Measurements from ENCODE around the gene SREBF2.

The SREBF2 gene

DNA sequence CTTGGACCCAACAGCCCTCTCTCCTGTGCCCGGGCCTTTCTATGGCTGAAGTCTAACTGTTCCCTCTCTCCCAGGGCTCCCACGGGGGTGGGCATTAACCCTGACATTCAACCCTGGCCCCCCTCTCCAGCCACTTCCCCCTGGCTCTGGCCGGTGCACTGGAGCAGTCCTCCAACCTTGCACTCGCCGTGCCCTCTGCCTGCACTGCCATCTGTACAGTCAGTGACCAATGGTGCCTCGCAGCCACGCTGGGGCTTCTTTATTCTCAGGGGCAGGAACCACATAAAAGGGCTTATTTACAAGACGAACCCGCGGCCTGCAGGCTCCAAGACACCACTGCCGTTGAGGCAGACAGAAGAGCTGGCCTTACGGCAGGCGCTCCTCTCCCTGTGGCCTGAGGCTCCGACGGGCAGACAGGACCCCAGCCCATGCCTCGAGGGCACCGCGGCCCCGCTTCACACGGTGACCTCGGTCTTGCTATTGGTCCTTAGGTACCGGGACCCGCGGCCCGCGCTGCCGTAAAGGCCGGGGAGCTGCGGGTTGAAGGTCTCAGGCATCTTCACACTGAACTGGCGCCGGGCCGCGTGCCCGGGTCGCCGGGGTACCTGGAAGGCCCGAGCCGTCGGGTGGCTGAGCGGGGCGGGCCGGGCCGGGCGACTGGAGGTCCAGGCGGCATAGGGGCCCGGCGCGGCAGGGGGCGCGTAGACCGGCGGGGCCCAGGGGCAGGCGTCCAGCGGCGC is 76.6 kb downstream of the SREBF2 start:
- no peak for DNase-seq

DNA sequence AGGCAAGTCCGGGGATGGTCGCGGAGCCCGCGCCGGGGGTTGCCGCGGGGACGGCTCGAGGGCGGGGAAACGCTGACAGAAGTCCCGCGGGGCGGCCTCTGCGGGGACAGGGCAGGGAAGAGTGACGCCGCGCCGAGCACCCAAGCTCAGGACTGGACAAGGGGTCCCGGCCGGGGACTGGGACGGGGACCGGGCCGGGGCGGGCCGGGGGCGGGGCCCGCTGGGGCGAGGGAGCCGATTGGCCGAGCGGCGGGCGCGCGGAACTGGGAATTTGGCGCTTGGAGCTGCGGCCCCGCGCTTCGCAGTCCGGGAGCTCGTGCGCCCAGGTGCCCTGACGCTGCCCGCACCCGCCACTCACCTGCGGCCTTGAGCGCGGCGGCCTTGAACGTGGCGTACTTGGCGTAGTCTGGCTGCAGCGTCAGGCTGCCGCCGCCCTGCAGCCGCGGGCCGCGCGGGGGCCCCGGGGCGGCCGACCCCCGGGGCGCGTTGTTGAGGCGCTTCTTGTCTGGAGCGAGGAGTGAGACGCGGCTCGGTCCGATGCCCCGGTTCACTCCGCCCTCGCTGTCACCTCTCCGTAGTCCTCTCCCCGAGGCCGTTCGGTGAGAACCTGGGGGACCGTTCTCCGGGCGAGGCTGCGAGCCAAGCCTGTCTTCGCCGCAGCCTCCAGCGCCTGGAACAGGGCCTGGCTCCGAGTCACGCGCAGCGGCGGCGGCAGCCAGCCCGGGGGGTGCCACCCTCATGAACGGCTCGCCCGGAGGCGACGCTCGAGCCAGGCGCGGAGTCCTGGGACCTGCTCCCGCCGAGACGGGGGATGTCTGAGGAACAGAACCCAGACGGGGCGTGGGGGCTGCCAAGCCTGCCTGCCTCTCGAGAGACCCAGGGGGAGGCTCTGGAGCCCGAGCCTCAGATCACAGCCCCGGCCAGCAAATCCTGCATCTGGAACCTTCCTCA is 77.4 kb downstream of the SREBF2 start:
- no peak for DNase-seq

DNA sequence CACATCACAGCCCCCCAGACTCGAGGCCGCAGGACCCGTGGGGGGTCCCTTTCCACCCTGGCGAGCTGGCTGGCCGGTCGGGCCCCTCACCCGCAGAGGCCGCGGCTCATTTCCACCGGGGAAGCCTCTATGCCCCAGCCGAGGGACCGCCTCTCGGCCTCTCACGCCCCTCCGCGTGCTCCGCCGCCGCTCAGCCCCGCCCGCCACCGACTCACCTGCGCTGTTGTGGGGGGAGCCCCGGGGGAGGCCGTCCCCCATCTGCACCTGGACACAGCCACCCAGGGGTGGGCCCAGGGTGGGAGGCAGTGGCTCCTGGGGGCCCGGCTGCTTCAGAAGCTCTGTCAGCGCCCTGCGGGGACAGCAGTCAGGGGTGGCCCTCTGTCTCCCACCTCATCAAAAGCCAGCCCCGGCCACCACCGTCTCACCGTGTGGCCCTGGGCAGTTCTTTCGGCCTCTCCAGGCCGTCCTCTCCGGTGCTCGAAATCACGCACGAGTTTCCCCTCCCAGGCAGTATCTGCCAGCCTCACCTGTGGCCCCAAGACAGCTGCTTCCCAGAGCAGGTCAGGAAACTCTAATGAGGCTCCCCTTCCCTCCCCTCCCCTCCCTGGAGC is 78.2 kb downstream of the SREBF2 start:
- no peak for DNase-seq

DNA sequence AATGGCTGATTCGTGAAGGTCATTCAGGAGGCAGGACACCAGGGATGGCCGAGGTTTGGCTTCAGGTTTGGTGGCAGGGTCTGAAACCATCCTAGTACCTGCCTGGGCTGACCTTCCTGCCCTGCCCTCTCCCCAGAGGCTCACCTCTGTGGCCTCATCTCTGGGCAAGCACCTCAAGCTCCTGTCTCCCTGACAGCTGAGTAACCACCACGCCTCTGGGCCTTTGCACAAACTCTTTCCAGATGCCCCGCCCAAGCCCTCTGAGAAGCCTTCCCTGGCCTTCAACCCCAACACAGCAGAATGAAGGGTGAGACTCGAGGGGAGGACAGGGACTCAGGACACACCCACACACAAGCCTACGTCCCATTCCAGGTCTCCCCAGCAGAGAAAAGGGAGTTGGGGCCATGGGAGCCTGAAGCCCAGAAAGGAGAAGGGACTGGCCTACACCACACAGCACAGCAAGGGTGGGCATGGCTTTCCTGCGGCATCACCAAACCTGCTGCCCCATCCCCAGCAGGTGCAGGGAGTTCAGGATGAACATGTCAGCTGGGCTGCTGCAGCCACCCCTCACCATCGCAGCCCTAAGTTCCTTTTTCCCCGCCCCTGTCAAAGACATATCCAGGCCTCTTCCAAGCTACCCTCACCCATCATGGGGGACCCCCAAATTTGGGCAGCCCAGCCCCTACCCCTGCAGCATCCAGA is 79.6 kb downstream of the SREBF2 start:
- no peak for DNase-seq

DNA sequence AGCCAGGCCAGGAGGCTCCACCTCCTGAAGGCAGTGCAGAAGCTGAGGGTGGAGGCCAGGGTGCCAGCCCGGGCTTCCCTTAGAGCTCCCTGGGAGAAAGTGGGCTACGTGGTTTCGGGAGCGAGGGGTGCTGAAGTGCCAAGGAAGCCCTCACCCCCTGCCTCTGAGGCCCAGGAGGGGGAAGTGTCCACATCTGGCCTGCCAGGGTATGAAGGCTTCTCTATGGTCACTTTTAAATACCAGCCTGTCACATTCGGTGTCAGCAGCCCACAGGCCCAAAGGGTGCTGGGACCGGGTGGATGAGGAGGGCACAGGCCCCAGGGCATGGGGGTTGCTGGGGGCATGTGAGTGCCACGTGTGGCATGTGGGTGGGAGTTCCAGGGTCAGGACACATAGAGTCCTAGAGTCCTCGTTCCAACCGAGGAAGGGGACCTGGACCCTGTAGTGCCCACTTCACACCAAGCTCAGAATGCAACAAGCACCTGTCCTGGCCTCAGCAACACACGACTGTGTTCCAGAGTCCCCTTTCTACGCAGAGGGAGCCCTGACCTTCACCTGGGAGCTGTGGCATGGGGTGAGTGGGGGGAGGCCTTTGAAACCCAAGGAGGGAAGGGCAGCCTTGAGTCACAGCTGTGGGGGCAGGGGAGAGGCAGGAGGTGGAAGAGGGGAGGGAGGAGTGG is 80.3 kb downstream of the SREBF2 start:
- DNase-seq: no peak

DNA sequence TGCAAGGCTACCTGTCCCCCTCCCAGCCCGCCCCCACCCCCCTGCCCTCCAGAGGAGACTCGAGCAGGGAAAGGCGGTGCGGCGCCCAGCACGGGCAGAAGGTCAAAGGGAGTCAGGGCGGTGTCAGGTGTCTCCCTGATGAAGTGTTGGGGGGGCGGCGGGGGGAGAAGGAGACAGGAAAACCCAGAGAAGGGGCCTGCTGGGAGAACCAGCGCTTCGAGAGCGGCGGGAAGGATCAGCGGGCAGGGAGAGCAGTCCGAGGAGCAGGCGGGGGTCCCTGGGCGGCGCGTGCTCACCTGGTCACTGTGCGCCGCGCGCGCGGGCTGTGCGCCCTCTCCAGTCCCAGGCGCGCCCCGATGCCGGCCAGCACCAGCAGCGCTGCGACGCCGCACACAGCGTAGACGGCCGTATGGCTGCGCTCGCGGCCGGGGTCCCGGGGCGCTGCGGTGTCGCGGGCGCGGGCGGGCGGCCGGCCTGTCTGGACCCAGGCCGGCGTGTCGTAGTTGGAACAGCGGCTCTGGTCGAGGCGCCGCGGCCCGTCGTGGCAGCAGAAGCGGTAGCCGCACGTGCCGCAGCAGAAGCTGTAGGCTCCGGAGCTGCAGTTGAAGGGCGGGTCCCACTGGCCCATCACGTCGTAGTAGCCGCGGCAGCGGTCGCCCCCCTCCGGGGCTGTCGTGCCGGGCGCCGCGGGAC is 81.1 kb downstream of the SREBF2 start:
- peak; percentile 70 for DNase-seq

DNA sequence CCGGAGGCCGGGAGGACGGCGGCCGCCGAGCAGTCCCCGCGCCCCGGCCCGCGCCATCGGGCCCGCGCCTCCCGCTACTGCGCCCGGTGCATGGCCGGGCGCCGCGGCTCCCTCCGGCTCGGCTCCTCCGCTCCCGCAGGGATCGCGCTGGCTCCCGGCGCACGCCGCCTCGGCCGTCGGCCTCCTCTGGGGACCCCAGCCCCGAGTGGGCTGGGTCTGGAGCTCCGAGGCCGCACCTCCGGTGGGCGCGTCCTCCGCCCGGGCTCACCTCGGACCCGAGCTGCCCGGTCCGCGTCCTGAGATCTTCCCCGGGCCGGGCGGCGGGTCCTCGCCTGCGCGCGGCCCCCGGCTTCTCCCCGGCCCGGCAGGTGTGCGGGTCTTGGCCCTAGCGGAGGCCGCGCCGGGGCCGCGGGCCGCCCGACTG is 81.7 kb downstream of the SREBF2 start:
- DNase-seq: peak; percentile 70

DNA sequence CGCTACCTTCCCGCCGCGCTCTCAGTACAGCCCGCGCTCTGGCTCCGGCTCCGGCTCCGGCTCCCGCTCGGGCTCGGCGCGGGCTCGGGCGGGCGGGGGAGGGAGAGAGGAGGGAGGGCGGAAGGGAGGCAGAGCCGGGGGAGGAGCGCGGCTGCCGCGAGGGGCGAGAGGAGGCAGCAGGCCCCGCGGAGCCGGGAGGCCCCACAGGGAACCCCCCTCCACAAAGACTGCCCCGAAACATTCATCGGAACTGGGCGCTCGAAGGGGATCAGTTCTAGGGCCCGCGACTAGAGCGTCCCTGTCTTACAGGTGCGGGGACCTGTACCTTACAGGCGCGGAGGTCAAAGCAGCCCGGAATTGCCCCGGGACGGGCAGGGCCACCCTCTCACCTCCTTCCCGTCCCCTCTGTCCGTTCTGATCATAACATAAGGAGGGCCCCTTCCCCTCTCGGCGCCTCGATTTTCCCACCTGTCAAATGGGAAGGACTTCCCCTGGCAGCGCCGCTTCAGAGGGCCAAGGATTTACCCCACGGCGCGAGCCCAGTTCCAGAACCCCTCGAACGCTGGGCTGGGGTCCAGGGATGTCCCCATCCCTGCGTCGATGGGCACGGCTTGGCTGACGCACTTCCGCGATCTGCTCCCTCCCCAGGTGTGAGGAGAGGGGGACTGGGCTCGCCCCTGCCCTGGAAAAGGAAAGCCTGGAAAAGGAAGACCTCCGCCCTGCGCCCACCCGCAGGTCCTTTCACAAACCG is 82.3 kb downstream of the SREBF2 start, which contains the start of gene SHISA8:
Gene SHISA8, minus strand, starts transcription at position 40 of the 751 bp plus-strand sequence. CDS start 407 bp downstream, outside the sequence.
- peak; percentile 78 for DNase-seq

DNA sequence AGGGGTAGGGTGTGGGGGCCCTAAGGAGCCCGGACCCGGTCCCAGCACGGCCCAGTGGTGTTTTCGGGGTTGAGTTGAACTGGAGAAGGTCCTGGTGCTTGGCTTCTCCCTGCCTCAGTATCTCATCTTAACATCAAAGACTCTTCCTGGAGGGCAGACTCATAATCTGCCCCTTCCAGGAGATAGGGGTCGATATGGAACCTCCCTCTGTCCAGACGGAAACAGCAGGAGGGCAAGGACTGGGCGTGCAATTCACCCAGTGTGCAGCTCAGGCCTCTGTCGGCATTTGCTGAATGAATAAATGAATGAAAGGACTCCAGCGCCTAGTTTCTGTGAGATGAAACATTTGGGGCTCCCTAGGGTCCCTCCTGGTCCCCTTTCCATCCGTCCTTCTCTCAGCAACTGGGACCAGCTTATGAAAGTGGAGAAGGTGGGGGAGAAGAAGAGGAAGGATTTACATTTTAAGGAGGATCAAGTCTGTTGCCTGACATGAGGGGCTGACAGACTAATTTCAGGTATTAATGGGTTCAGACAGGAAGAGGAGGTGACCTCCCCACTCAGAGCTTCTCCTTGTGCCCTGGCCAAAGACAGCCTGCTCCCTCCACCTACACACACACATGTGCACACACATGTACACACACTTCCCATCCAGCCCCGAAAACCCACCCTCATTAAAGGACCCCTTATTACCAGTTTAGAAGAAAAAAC is 83.0 kb downstream of the SREBF2 start:
- DNase-seq: no peak

DNA sequence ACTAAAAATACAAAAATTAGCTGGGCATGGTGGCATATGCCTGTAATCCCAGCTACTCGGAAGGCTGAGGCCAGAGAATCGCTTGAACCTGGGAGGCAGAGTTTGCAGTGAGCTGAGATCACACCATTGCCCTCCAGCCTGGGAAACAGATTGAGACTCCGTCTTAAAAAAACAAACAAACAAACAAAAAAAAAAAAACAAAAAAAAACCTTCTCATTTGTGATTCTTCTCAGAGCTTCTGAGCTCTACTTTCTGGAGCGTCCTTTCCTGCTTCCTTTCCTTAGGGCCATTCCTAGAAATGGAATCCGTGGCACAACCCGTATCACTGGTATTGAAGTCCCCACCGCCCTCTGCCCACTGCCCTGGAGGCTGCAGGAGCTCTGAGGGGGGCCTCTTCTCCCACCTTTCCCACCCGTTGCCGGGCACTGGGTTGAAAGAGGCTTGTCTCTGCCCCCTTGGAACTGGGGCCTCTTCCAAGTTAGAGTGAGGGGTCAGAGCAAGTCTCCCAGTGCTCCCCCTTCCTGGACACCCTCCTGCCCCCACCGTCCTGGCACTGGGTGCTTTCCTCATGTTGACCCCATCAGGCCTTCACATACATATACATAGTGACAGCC is 83.9 kb downstream of the SREBF2 start:
- DNase-seq: no peak

DNA sequence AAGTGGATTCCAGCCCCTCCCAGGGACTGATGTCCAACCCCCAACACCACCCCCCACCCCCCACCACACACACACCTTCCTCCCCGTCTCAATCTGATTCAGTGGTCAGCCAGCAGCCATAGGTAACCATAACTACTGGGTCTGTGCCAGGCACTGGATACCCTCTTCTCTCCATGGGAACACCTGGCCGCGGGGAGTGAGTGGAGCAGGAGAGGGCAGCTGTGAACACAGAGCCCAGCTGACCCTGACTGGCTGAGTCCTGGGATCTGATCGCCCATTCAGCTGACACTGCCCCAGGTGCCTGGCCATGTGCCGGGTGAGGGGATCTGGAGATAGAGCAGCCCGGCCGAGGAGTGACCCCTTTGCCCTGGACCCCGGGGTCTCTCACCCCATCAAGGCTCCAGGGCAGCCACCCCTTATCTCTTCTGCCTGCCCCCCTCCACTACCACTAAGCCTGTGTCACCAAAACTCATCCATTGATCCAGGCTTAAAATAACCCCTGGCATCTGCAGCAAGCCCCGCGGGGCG is 84.5 kb downstream of the SREBF2 start:
- DNase-seq: peak; percentile 79

DNA sequence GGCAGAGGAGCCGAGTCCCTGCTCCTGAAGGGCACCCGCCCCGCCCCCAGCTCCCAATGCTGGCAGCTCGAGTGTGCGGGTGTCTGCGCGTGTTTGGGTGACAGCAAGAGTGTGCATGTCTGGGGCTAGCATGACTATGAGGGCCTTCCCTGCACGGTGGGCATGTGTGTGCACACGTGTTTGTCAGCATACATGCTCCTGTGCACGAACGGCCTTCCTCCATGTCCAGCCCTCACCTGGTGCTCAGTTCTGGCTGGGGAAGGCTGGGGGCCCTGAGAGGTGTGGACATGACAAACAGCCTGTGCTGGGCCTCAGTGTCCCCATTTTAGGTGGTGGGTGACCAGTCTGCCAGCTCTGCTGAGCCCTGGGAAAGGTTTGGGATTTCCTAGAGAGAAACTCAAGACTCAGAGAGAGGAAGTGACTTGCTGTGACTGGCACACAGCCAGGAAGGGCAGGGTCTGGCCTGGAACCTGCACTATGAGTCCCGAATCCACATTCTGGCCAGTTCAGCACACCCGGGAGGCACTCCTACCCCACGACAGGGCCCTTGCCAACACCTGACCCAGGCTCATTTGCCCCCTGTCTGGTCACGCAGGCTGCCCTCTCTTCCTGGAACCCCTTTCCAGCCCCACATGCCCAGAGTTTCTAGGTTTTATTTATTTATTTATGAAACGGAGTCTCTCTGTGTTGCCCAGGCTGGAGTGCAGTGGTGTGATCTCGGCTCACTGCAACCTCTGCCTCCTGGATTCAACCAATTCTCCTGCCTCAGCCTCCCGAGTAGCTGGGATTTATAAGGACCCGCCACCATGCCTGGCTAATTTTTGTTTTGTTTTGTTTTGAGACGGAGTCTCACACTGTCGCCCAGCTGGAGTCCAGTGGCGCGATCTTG is 85.2 kb downstream of the SREBF2 start:
- peak; percentile 86 for DNase-seq

DNA sequence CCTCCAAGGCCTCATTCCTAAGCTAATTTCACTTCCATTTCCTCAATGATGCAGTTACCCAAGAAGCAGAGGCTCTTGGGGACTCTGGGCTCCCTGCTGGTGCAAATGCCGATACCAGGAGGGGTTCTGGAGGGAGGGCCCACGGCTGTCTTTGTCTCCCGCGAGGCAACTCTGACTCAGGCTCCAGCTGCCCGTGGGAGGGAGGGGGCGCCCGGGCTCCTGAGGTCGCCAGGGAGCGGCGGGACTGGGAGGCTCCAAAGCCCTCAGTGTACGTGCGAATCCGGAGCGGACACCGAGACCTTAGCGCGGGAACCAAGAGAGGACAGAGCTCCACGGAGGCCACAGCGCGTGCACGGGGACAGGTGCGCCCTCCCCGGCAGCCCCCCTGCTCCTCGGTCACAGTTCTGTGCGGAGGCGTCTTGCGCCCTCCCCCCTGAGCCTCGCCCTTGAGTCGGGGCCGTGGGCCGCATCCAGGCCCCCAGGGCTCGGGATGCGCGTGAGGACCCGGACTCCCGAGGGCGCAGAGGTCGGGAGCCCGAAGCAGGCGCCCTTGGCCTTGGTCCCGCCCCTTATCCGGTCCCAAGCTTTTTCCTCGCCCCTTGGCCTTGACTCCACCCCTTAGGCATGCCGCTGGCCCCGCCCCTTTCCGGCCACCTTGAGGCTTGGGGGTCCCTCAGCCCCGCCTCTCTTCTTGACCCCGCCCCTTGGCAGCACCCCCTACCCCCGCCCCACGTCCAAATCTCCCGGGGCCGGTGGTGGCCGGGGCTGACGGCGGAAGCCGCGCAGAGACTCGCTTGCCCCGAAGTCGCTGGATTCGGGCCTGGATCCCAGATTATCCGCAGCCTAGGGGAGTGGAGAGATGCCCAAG is 86.7 kb downstream of the SREBF2 start:
- DNase-seq: peak; percentile 34

DNA sequence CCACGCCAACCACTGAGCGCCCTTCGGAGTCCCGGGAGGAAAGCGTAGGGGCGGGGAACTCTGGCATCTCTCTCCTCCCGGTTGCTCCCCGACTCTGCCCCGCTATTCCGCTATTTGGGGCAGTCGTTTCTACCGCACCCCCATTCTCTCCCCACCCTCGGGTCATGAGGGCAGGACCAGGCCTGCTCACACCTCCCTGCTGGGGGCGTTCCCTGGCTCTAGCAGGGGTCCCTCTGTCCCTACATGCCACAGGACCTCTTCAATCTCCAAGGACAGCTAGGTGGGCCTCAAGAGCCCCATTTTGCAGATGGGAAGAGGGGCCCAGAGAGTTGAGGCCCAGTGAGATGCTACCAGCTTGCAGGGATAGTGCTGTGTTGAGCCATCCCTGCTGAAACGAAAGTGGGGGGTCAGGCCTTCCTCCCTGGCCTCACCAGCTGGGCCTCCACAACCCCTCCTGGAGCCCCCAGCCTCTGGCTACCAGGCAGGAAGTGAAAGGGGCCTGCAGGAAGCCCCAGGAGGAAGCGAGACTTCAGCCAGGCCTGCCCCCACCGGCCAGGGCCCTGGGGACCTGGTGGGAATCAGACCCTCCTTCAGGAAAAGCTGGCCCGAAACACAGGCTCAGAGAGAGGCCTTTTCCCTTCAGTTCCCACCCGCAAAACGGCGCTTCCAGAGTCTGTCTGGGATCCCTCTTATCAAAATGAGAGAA is 87.5 kb downstream of the SREBF2 start:
- DNase-seq: no peak

DNA sequence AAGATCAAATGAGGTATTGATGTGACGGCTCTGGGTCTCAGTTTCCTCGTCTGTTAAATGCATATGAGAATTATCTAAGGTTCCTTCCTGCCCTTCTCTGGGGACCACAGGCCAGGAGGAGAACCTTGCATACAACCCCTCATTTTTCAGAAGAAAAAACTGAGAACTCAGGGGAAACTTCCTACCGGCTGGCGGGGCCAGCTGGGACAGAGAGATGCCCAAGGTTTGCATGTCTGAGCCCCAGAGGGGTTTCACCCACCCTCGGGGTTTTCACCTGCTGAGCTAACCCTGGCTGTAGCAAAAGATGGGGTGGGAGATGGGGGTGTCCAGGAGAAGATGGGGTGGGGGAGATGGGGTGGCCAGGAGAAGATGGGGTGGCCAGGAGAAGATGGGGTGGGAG is 89.4 kb downstream of the SREBF2 start:
- no peak for DNase-seq

DNA sequence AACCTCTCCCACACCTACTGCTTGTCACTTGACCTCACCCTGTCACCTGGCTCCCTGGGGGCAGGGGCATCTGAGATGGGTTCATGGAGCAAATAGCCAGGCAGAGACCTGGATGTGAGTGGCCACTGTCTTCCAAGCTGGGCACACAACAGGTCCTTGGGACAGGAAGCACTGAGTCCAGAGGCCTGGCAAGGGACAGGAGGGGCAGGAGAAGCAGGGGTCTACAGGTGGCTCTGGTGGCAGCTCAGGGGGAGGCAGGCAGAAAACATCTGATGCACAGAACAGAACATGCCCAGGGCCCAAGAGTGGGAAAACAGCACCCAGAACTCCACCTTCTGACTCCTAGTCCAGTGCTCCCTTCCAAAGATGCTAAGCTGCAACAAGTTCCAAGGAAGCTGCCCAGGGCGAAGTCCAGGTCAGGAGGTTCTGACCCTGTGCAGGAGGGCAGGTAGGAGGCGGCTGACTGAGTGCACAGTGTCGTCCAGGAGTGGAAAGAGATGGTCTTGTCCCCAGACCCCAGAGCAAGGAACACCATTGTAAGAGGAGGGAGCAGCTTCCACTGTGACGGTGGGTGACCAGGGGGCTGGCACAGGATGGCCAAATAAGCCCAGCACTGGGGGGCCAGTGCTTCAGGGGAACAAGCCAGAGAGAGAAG is 90.2 kb downstream of the SREBF2 start:
- no peak for DNase-seq
